Measurements from ENCODE around the gene CMSS1.
"Not testable (repeated sequence)": the region's sequence is repeated elsewhere in the genome, so short reads cannot be mapped to it uniquely, and the experiment has no call there.

Gene CMSS1

DNA sequence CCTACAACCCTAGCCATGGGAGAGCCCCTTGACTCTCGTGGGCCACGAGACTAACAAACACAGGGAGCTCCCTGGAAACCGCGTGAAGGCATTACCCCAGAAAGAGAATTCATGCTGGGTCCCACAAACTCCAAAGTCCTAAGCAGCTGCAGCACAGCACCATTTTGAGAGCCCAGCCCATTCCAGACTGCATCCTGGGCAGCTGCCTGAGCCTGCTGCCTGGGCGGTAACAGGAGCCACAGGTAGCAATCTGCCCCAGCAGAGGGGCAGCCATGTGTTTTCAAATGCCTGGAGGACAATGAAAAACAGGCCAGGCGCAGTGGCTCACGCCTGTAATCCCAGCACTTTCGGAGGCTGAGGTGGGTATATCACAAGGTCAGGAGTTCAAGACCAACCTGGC lies 380.2 kb downstream of the CMSS1 start:
- no peak for DNase-seq

GRCh38 chr3:100198579-100199269 lies 381.1 kb downstream of the CMSS1 start:
- DNase-seq: no peak

GRCh38 chr3:100205171-100205570 lies 387.5 kb downstream of the CMSS1 start:
- DNase-seq: no peak

- no peak for DNase-seq
Observed at GRCh38 chr3:100206687-100207086, 389.0 kb downstream of the CMSS1 start.

DNA sequence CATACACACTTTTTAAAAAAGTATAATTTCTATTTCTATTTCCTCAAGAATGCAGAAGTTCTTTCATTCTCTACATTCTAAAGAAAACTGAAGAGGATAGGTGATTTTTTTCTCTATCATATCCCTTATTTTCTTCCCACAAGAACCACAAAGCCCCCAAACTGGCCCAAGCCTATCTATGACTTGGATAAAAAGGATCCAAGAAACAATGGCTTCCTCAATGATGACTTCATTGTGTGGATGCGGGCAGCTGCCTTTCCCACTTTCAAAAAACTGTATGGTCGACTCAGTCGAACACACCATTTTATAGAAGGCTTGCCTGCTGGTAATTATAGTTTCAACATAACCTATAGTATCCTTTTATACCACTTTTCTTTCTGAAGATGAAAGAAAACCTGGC lies 390.2 kb downstream of the CMSS1 start:
- no peak for DNase-seq

- no peak for DNase-seq
Observed at GRCh38 chr3:100209169-100209568, 391.5 kb downstream of the CMSS1 start.

- no peak for DNase-seq
Observed at GRCh38 chr3:100209948-100210771, 392.5 kb downstream of the CMSS1 start.

DNA sequence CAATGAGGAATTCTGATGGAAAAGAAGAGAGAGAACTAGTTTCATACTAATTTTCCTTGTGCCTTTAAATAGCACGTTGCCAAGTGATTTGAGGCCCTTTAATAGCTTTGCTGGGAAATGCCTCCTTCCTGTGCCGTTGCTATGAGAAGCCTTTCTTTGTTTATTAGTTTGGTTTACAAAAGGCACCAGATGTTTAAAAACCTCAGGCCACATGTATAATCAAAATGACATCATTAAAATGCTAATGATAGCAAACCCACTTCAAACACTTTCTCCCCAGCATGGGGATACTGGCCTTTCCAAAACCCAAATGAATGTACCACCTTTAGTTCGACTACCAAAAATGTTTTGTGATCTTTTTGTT lies 393.1 kb downstream of the CMSS1 start:
- DNase-seq: no peak

DNA sequence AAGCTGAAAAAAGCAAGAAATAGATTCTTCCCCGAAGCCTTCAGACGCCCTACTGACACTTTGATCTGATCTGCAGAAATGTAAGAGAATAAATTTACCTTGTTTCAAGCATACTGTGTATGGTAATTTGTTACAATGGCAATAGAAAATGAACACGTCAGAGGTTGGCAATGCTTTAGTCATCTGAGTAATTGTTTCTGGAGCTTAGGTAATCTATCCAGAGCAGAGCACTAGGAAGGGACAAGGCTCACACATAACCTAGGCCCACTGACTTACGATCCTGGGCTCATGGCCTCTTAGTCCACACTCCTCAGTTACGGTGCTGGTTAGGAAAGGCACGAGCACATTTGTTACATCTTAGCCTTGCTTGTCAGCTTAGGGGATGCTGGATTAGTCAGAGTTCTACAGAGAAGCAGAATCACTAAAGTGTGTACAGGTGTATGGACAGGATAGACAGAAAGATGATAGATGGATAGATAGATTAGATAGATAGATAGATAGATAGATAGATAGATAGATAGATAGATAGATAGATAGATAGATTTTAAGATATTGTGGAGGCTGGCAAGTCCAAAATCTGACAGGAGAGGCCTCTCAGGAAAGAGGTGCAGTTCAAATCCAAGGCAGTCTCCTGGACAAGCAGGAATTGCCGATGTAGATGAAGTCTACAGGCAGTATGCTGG lies 396.4 kb downstream of the CMSS1 start:
- no peak for DNase-seq

- no peak for DNase-seq
Observed at GRCh38 chr3:100214574-100214964, 396.9 kb downstream of the CMSS1 start.

GRCh38 chr3:100216713-100217112 lies 399.1 kb downstream of the CMSS1 start:
- no peak for DNase-seq

GRCh38 chr3:100221159-100221558 lies 403.5 kb downstream of the CMSS1 start:
- no peak for DNase-seq

GRCh38 chr3:100225193-100225592 lies 407.5 kb downstream of the CMSS1 start:
- DNase-seq: no peak

GRCh38 chr3:100225883-100226282 lies 408.2 kb downstream of the CMSS1 start:
- no peak for DNase-seq

DNA sequence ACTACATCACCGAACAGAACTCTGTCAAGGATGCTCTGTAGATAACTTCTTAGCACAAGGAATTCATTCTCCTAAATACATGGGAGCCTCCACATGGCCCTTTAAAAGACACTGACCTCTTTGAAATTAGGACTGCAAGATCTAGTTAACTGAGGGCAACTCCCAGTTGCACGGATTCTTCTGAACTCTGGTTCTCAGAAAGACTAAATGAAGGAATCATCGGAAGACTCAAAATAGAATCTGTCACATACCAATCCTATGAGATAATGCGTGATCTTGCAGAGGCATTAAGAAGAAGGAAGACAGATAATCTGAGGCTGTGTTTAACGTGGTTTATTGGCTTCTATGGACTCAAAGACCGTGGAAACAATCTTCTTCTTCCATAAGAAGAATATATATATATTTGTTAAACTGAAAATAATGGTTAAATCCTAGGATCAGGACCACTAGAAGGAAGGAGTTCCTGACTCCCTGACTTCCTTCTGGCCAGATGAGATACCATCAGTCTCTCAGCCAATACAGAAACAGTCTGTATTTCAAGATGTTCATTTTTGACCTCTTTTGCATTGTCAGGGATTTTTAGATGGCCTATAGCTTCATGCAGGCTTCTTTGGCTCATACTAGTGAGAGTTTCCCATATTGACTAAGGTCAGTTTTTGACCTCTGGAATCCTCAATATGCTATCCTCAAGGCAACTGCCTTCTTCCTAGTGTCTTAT lies 409.2 kb downstream of the CMSS1 start:
- DNase-seq: no peak

GRCh38 chr3:100227511-100227921 lies 409.9 kb downstream of the CMSS1 start:
- DNase-seq: no peak

DNA sequence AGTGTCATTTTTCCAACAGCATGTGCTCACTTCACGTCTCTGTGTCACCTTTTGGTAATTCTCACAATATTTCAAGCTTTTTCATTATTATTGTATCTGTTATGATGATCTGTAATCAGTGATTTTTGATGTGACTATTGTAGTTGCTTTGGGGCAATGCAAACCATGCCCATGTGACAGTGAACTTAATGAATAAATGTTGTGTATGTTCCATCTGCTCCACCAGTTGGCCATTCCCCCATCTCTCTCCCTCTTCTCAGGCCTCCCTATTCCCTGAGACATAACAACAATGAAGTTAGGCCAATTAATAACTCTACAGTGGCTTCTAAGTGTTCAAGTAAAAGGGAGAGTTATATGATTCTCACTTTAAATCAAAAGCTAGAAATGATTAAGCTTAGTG lies 410.6 kb downstream of the CMSS1 start:
- DNase-seq: no peak

DNA sequence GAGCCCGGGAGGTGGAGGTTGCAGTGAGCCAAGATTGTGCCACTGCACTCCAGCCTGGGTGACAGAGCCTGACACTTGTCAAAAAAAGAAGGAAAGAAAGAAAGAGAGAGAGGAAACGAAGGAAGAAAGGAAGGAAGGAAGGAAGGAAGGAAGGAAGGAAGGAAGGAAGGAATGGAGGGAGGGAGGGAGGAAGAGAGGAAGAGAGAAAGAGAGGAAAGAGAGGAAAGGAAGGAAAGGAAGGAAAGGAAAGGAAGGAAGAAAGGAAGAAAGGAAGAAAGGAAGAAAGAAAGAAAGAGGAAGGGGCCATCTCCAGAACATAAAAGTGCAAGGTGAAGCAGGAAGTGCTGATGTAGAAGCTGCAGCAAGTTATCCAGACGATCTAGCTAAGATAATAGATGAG lies 411.5 kb downstream of the CMSS1 start:
- not testable (repeated sequence) for DNase-seq

DNA sequence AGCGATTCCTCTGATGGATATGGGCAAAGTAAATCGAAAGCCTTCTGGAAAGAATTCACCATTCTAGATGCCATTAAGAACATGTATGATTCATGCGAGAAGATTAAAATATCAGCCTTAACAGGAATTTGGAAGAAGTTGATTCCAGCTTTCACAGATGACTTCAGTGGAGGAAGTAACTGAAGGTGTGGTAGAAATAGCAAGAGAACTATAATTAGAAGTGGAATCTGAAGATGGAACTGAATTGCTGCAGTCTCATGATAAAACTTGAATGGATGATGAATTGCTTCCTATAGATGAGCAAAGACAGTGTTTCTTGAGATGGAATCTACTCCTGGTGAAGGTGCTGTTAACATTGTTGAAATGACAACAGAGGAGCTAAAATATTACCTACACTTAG lies 413.0 kb downstream of the CMSS1 start:
- DNase-seq: no peak
